ENCODE data around the gene NTPCR.

DNA sequence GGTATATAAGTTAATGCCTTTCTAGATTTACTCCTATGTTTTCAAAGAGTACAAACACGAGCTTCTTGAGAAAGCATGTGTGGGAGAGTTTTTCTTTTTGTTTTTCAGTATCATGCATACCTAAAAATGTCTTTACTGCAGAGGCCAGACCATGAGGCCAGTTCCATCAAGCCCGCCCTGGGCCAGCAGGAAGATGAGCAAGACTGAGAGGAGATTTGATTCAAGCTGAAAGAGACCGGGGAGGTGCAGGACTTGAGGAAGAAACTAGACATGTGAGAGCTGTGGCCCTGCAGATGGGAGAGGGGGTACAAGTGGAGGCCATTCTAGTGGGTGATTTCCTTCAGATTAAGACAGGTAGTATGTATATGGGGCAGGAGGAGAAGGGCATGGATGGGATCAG is 33.4 kb upstream of the NTPCR start:
- TF ChIP-seq, protein P1, sequence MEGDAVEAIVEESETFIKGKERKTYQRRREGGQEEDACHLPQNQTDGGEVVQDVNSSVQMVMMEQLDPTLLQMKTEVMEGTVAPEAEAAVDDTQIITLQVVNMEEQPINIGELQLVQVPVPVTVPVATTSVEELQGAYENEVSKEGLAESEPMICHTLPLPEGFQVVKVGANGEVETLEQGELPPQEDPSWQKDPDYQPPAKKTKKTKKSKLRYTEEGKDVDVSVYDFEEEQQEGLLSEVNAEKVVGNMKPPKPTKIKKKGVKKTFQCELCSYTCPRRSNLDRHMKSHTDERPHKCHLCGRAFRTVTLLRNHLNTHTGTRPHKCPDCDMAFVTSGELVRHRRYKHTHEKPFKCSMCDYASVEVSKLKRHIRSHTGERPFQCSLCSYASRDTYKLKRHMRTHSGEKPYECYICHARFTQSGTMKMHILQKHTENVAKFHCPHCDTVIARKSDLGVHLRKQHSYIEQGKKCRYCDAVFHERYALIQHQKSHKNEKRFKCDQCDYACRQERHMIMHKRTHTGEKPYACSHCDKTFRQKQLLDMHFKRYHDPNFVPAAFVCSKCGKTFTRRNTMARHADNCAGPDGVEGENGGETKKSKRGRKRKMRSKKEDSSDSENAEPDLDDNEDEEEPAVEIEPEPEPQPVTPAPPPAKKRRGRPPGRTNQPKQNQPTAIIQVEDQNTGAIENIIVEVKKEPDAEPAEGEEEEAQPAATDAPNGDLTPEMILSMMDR (tag by site-specific recombination; IDR thresholded peaks at IDR 0.05) = no peak
- TF ChIP-seq ZNF211 (tag by site-specific recombination; IDR thresholded peaks at IDR 0.05; ENCODE audit: low read depth) (no peak), YY1 (tag by site-specific recombination; IDR thresholded peaks at IDR 0.05) (no peak), ZNF707 (tag by site-specific recombination; IDR thresholded peaks at IDR 0.05) (no peak), ZNF350 (tag by site-specific recombination; IDR thresholded peaks at IDR 0.05) (no peak), ZNF391 (tag by site-specific recombination; IDR thresholded peaks at IDR 0.05; ENCODE audit: borderline replicate concordance, low read depth) (no peak), GLIS1 (tag by site-specific recombination; IDR thresholded peaks at IDR 0.05) (no peak), ZBTB7A (tag by site-specific recombination; IDR thresholded peaks at IDR 0.05; ENCODE audit: low read depth) (no peak)

Data from HEK293 (cell line).